Mucosa of rectum (tissue), 2 donors: ENCODE results near the gene ATF3.

ENCODE experiments used
- H3K27ac ChIP-seq, 2 donors: one replicate each; pipeline ENCODE4 v1.7.0; 2013; ENCODE audit warnings: inconsistent platforms in 2 of 2, low read depth in 2 of 2, low read length in 2 of 2
- H3K27me3 ChIP-seq, 2 donors: one replicate each; pipeline ENCODE4 v1.7.0; 2013; ENCODE audit warnings: low read length in 2 of 2; ENCODE audit not compliant: control insufficient read depth in 2 of 2, insufficient read depth in 2 of 2
- H3K36me3 ChIP-seq, 2 donors: one replicate each; pipeline ENCODE4 v1.7.0; 2013; ENCODE audit warnings: low read length in 2 of 2; ENCODE audit not compliant: control insufficient read depth in 2 of 2, insufficient read depth in 2 of 2
- H3K4me1 ChIP-seq, 2 donors: one replicate each; pipeline ENCODE4 v1.7.0; 2013; ENCODE audit warnings: low read length in 2 of 2, mild to moderate bottlenecking in 1 of 2; ENCODE audit not compliant: control insufficient read depth in 2 of 2, insufficient read depth in 2 of 2
- H3K4me3 ChIP-seq, 2 donors: one replicate each; pipeline ENCODE4 v1.7.0; 2013; ENCODE audit warnings: low read length in 2 of 2
- H3K9ac ChIP-seq, 2 donors: one replicate each; pipeline ENCODE4 v1.7.0; 2013; ENCODE audit warnings: low read length in 2 of 2, low read depth in 1 of 2, mild to moderate bottlenecking in 1 of 2
- H3K9me3 ChIP-seq, 2 donors: one replicate each; pipeline ENCODE4 v1.7.0; 2013; ENCODE audit warnings: low read length in 2 of 2; ENCODE audit not compliant: control insufficient read depth in 2 of 2
- donor health status: healthy.
- donor health status: Normal muscosa, but diverticular disease.

ATF3 gene

DNA sequence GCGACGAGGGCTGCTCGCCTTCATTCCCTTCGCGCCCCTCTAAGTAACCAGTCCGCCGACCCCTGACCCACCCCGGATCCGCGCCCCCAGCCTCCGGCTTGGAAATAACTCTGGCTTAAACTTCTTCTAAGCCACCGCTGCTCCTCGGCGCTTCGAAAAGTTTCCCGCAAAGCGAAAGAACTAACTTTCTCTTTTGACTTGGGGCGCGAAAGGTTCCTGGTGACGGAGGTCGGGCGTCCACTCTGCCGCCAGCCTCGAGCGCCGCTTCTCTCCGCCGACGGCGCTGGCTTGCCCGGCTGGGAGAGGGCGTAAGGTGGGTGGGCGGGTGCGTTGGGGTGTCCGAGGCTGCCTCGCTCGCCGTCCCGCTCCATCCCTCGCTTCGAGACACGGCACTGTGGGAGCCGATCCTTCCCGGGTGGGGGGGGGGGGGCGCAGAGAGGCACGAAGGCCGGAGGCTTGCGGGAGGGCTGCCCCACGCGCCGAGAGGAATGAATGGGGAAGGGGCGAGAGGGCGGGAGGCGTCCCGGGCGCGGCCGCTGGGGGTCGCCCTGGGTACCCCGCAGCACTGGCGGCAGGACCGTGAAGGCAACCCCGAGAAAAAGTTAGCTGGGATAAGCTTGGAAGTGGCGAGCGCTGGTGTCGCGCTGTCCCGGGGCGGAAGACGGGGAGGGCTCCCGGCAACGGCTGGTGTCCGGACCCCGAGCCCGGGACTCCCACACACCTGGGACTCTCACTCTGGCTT lies 569 bp downstream of the ATF3 start:
- H3K27ac ChIP-seq, result peak overlapping the region; percentile 92 to 96
- H3K4me1 ChIP-seq, result peaks cover 25 to 31% of the 10 kb centered on the region in 2 donors
- H3K36me3 ChIP-seq, result no peaks in the 10 kb centered on the region
- H3K9me3 ChIP-seq, result no peaks in the 10 kb centered on the region
- H3K4me3 ChIP-seq, result peak overlapping the region; percentile 77 to 78
- peak overlapping the region; percentile 84 to 91 for H3K9ac ChIP-seq
- H3K27me3 ChIP-seq, result peaks cover 0 to 17% of the 10 kb centered on the region in 2 donors

DNA sequence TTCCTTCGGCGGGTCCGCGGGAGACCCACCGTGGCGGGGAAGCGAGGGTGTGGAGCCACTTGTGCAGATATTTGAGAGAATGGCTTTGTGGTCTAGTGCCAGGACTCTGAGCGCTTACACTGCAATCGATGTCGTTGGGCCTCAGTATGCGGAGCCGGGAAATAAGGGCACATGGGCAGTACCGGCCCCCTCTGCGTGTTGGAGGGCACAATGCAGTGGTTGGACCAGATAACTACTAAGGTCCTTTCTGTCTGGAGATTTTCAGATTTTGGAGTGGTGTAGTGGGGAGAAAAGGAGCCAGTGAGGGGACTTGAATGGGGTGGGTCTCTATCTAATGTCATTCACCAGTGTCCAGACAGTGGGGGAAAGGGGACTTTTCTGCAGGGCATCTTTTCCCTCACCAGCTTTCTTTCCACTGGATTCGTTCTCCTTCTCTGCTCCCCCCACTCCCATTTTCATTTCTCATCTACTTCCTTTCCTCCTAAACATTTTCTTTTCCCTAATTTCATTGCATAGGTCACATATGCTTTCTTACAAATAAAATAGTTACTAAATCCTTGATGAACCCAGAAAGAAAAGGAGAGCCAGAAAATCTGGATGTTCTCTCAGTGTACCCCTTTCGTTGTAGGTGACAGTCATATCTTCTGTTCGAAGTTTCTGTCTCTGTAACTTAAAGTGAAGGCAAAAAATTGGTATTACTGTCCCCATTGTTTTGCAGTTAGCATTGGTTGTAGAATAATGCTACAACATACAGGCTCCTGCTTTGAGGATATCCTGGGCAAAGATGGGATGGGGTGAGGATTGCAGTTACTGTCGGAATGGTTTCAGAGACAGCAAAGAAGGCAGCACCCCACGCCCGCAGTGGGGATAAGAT lies 1.4 kb downstream of the ATF3 start:
- Histone ChIP-seq H3K36me3 (no peaks in the 10 kb centered on the region), H3K4me3 (peak overlapping the region; percentile 77 to 78), H3K27me3 (peaks cover 0 to 10% of the 10 kb centered on the region in 2 donors), H3K9ac (peak overlapping the region; percentile 84 to 91), H3K4me1 (peaks cover 25 to 31% of the 10 kb centered on the region in 2 donors), H3K9me3 (no peaks in the 10 kb centered on the region), H3K27ac (peak overlapping the region in 1 of 2 donors; percentile 92)

DNA sequence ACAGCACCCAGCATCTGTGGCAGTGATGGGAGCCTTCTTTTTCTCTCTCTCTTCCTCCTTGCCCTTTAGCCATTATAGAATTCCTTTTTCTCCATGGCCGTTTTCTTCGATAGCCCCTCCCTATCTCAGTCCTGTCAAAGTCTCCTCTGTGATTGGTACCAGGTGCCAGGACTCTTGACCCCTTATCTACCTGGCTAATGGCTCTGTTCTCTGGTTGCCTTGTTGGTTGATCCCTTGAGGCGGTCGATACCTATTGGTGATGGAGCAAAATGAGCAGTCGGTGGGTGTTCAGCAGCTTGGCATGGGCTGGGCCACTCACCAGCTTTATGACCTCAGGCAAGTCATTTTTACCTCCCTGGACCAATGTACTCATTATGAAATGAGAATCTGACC lies 2.0 kb downstream of the ATF3 start:
- Histone ChIP-seq H3K27ac (no peak overlapping the region), H3K4me1 (peaks cover 25 to 30% of the 10 kb centered on the region in 2 donors), H3K4me3 (peak overlapping the region in 1 of 2 donors; percentile 78), H3K36me3 (no peaks in the 10 kb centered on the region), H3K27me3 (peaks cover 0 to 8% of the 10 kb centered on the region in 2 donors), H3K9me3 (no peaks in the 10 kb centered on the region), H3K9ac (no peak overlapping the region)

DNA sequence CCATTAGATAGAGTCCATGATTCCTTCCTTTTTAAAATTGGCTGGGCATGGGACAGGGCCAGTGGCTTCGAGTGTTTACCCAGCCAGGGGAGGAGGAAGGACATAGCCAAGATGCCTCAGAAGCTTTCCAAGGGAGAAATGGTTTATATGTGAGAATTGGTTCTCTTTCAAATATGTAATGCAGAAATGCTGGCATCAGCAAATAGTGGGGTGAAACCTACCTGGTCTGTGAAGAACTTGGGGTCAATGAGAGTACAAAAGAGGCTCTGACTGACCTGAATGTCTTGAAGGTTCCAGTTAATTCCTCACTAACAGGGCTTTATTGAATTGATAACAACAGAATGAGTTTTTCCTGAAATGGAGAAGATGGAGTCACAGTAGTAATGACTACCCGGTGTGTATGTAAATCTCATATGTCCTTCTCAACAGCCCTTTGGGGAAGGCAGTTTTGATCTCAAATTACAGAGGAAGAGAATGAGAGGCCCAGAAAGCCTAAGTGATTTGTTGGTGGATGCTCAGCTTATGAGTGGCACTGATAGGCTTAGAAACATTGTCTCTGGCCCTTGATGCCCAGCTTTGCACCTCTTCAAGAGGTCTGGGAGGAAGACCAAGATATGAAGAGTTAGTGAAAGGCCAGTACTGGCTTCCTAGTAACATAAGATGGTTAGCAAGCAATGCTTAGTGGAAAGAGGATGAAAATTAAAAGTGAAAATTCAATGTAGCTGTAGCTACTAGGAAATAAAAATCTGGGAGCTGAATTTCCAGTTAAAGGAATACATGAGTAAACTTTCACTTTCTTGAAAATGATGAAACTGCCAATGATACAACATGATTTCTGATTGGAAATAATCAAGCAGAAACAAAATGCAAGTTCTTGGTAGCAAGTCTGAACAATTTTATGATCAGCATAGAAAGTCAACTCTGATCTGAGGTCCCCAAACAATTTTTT lies 2.7 kb downstream of the ATF3 start:
- no peak overlapping the region for H3K9ac ChIP-seq
- H3K4me3 ChIP-seq, result no peak overlapping the region
- no peaks in the 10 kb centered on the region for H3K9me3 ChIP-seq

DNA sequence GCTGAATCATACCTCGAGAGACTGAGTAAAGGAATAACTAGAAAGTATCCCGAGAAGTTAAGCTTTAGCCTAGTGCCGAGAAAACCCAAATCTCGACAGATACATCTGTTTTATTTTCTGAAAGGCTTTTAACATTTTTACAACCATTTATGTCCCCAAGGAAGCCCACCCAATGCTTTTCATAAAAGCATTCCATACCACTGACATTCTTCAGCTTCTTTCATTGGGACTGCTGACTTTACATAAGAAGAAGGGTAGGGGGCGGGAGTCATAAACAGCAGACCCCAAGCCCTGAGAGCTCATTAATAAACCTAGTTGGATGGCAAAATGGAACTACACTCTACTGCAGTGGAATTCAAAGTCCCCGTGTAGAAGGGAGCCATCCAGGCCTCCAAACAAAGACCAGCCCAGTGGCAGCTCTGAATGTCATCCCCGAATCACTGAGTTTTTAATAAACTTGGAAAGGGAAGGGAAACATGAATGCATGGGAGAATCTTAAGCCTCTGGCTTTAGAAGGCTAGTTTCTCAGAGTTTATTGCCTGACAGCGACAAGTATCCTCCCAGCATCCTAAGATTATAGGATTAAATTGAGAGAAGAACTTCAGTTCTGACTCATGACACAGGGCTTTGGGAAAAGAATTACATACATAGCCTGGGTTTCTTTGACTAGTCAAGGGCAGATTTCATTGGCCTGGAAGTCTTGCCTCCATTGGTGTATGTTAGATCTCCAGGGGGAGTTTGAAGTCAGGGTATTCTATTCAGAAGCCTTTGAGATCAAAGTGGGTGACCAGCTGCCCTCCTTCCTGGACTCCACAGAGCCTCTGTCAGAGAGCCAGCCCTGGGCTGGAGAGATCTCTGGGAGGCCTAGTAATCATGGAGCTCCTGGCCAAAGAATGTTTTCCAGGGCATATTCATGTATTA lies 3.7 kb downstream of the ATF3 start:
- Histone ChIP-seq H3K9me3 (no peaks in the 10 kb centered on the region), H3K9ac (no peak overlapping the region), H3K27ac (no peak overlapping the region), H3K27me3 (peaks cover 0 to under 1% of the 10 kb centered on the region in 2 donors), H3K4me1 (peaks cover 11 to 14% of the 10 kb centered on the region in 2 donors), H3K36me3 (no peaks in the 10 kb centered on the region), H3K4me3 (no peak overlapping the region)

More for the DNA sequence above, 2.7 kb downstream of the ATF3 start:
- Histone ChIP-seq H3K36me3 (no peaks in the 10 kb centered on the region), H3K27me3 (peaks cover 0 to 3% of the 10 kb centered on the region in 2 donors), H3K4me1 (peaks cover 18 to 23% of the 10 kb centered on the region in 2 donors), H3K27ac (no peak overlapping the region)

DNA sequence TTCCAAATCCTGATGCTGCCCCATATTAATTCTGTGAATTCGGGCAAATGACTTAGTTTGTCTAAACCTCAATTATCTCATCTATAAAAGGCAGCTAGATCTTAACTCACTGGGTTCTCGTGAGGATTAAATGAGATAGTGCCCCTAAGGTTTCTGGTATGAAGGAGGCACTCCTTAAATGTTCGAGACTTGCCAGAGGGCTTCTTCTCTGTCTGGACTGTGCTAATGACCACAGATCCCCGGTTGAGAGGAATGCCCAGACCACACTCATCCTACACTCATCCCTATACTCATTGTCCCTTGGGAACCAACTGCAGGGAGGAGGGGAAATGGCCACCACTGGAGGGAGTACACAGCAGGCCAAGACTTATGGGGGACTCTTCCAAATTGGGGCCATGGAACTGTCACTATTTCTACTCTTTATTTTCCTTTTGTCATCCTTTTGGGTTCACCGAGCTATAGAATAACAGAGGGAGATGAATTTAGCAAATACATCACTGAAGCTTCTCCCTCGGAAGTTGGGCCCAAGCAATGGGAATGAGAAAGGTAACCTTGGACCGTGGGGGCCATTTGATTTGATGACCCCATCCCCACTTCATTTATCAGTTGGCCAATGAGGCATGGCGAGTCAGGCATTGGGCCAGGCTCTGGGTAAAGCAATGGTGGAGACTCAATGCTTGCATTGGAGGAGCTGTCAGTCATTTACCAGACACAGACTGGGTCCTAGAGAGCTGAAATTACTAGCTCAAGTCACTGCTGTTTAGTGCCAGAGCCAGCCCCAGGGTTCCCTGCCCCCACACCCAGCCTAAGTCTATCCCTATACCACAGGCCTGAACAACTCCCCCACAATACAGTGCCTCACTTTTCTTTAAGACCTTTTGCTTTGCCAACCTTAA lies 5.1 kb downstream of the ATF3 start:
- Histone ChIP-seq H3K27me3 (no peaks in the 10 kb centered on the region), H3K4me1 (peaks cover 3 to 6% of the 10 kb centered on the region in 2 donors), H3K9ac (no peak overlapping the region), H3K4me3 (no peak overlapping the region), H3K9me3 (no peaks in the 10 kb centered on the region), H3K36me3 (peaks cover 5 to 8% of the 10 kb centered on the region in 2 donors), H3K27ac (no peak overlapping the region)

DNA sequence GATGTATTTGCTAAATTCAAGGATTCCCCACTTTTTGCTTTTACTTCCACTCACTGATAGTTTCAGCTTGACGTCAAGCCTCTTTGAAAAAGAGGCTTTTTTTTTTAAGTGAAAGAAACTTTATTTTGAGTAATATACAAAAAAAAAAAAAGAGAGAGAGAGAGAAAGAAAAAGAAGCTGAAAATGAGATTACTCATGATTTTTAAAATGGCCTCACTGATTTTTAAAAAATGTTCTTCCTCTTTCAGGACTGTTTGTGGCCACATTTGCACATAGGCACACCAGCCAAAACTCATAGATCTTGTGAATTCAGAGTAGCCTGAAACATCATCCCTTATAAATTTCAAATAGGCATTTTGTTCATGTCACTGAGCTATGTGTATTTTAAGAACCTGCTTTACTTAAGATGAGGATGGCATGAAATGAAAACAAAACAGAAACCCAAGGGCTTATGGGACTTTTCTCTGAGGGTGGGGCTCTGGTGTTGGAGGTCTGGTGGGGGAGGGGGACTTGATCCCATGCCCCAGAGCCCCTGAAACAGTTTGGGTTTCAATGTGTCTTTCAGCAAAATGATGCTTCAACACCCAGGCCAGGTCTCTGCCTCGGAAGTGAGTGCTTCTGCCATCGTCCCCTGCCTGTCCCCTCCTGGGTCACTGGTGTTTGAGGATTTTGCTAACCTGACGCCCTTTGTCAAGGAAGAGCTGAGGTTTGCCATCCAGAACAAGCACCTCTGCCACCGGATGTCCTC lies 6.1 kb downstream of the ATF3 start:
- Histone ChIP-seq H3K9ac (no peak overlapping the region), H3K9me3 (no peaks in the 10 kb centered on the region), H3K27ac (no peak overlapping the region), H3K4me1 (peaks cover 3% of the 10 kb centered on the region in 2 donors), H3K36me3 (peaks cover 10 to 17% of the 10 kb centered on the region in 2 donors), H3K27me3 (no peaks in the 10 kb centered on the region), H3K4me3 (no peak overlapping the region)

DNA sequence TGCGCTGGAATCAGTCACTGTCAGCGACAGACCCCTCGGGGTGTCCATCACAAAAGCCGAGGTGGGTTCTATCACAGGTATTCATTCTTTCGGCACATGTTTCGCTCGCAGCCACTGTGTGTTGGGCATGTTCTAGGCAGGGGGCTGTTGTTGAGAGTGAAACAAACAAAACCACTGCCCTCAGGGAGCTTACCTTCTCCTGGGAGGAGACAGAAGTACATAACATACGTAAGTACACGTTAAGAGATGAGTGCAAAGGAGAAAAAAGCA lies 6.6 kb downstream of the ATF3 start:
- Histone ChIP-seq H3K36me3 (peaks cover 11 to 19% of the 10 kb centered on the region in 2 donors), H3K4me1 (no peaks in the 10 kb centered on the region), H3K4me3 (no peak overlapping the region), H3K9me3 (no peaks in the 10 kb centered on the region), H3K27ac (no peak overlapping the region), H3K9ac (no peak overlapping the region), H3K27me3 (no peaks in the 10 kb centered on the region)
